Ovary (tissue), 3 donors: ENCODE data around the gene SMAD1.

Experiments used
- POLR2A ChIP-seq: fragments of 450-650 bp; IDR thresholded peaks from one replicate; pipeline ENCODE4 v1.6.1; 2017; ENCODE audit warnings: antibody characterized with exemption, mild to moderate bottlenecking, moderate library complexity
- TF ChIP-seq, protein P1 (sequence below), 3 donors: fragments of 450-650 bp in 2 of 3; fragments of 200-600 bp in 1 of 3; IDR thresholded peaks; one replicate each; pipeline versions ENCODE4 v1.5.1 to v1.8.0; 2016 to 2022; ENCODE audit warnings: antibody characterized with exemption in 3 of 3, mild to moderate bottlenecking in 1 of 3
- donor health status: DM: no; HTN: no; CAD: no.

DNA sequence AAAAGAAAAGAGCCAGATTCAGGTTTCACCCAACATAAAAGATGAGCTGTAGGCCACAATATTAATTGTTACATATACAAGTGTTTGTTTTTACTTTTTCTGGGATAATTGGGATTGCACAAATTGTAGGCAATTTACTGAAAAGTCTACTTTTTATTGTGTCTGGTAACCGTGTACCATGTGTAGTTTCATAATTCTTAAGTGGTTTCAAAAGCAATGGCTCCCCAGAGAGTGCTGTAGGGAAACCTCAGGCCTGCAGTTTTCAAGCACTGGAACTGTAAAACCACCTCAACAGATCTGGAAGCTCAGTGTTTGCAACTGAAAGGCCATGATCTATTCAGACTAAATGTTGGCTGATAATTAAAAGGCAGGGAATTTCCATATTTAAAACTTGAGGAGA lies 83.7 kb downstream of the SMAD1 start:
- TF ChIP-seq, protein P1, sequence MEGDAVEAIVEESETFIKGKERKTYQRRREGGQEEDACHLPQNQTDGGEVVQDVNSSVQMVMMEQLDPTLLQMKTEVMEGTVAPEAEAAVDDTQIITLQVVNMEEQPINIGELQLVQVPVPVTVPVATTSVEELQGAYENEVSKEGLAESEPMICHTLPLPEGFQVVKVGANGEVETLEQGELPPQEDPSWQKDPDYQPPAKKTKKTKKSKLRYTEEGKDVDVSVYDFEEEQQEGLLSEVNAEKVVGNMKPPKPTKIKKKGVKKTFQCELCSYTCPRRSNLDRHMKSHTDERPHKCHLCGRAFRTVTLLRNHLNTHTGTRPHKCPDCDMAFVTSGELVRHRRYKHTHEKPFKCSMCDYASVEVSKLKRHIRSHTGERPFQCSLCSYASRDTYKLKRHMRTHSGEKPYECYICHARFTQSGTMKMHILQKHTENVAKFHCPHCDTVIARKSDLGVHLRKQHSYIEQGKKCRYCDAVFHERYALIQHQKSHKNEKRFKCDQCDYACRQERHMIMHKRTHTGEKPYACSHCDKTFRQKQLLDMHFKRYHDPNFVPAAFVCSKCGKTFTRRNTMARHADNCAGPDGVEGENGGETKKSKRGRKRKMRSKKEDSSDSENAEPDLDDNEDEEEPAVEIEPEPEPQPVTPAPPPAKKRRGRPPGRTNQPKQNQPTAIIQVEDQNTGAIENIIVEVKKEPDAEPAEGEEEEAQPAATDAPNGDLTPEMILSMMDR (IDR thresholded peaks at IDR 0.05), result no peak
- no peak for TF ChIP-seq POLR2A
